Anterior cingulate cortex (tissue), 58 donors: ENCODE data around the gene EPHA6.
"Not testable (repeated sequence)": the region's sequence is repeated elsewhere in the genome, so short reads cannot be mapped to it uniquely, and the experiment has no call there.

Source experiments
- DNase-seq, 58 donors: peaks; one replicate each; lab custom pipeline; 2025; lab: John Stamatoyannopoulos, UW

EPHA6 gene

DNA sequence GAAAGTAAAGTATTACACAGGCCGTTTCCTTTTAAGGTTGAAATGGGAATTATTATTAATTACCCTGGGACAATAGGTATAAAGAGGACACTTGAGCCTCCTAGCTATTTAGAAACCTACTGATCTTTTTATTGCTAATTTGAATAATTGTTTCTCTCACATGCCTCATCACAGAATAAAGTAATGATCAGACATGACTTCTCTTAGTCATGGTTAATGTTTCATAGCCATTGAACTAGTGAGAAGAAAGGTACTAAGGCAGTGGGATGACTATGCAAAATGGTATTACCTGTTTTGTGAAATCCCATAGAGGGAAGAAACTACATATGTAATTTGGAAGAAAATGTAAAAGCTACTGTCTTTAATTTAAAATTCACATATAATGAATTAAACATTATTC lies 85.6 kb downstream of the EPHA6 start:
- no peak for DNase-seq

DNA sequence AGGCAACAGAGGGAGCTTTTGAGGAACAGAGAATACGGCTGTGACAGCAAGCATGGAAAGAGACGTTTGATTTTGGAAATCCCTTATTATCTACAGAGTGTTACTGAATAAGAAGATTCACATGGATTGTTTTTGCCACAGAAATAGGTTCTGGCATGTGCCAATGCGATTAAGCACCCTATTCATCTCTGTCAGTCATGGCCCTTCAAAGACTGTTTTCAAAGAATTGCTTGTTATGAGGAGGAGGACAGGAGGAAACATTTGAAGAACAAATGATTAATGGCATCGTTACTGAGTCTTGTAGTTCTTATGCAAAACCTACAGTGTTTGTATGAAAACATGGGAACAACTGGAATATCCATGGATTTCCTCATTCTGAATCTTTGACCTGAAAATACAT lies 86.2 kb downstream of the EPHA6 start:
- DNase-seq: no peak

DNA sequence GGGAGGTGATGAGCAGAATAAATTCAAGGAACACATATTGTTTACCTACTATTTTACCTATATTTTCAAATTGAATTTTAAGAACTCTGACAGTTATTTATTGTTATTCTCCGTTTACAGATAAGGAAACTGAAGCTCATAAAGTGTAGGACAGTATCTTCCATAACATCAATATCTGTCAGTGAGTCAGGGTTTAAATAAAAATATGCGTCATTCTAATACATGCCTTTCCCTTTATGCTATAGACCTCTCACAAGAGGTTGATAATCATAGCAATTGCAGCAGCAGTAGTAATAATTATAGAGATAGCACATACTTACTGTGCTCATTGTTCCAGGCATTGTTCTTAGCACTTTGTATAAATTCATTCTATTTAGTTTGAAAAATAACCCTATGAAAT lies 101.1 kb downstream of the EPHA6 start:
- no peak for DNase-seq

- DNase-seq: no peak
Observed at GRCh38 chr3:96931119-96931862, 116.9 kb downstream of the EPHA6 start.

- not testable (repeated sequence) for DNase-seq
Observed at GRCh38 chr3:96942131-96942530, 127.7 kb downstream of the EPHA6 start.

DNA sequence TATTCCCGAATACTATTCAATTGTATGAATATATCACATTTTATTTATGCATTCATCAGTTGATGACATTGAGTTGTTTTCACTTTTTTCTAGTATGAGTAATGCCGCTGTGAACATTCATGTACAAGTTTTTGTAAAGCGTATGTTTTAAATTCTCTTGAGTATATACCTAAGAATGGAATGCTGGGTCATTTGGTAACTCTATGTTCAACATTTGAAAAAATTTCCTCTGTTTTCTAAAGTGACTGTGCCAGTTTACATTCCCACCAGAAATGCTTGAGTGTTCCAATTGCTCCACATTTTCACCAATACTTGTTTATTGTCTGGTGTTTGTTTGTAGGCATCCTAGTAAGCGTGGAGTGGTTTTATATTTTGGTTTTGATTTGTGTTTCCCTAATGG lies 144.5 kb downstream of the EPHA6 start:
- no peak for DNase-seq

- DNase-seq: no peak
Observed at GRCh38 chr3:96959474-96959873, 145.1 kb downstream of the EPHA6 start.

- peak in 8 of 58 donors; percentile 1 to 43 (median 7) for DNase-seq
Observed at GRCh38 chr3:96959901-96960641, 145.7 kb downstream of the EPHA6 start.

- no peak for DNase-seq
Observed at GRCh38 chr3:96960661-96961330, 146.4 kb downstream of the EPHA6 start.

DNA sequence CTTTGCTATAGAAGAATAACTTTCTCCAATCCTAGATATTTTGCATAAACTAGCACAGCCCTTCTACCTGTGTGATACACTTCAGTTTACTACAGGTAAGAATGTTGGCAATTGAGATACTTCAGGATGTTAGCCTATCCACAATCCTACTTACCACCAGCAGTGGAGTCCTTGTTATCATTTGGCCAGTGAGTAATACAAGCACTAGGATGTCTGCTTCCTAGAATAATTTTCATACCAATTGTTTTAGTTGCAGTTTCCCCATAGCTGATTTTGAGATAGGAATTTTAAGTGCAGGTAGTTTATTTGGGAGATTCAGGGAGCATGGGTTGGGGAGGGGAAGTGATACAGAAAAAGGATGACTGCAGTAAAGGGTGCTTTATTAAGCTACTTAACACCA lies 147.2 kb downstream of the EPHA6 start:
- no peak for DNase-seq

DNA sequence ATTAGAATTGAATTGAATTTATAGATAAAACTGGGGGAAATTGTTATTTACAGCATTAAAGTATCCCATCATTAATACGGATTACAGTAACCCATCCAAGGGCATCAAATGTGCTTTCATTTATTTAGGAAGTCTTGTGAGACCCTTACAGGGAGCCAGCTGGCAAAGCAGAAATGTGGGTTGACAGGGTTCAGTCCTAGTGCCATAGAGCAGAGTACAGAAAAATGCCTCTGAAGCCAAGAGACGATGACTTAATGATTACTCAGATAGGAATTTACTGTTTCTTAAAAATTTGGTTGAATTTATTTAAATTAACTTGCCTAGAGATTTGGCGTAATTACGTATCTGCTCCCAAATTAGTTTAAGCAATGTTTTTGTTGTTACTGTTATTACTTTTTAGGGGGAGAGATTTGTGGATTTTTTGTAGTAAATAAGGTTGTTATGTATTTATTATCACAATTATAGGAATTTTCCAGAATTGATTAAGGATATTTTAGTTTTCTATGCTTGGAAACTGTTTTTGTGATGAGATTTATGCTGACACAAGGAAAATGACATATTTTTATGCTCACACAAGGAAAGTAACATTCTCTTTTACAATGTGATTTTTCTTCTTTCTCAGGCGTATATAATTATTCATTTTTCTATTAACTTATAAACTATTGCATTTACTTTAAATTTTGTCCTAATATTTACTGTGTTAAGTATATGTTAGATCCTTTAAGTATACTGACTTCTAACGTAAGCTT lies 152.0 kb downstream of the EPHA6 start:
- no peak for DNase-seq

GRCh38 chr3:96970211-96970610 lies 155.8 kb downstream of the EPHA6 start:
- no peak for DNase-seq

- no peak for DNase-seq
Observed at GRCh38 chr3:96977671-96978070, 163.3 kb downstream of the EPHA6 start.

GRCh38 chr3:96983716-96984115 lies 169.3 kb downstream of the EPHA6 start:
- not testable (repeated sequence) for DNase-seq

- DNase-seq: no peak
Observed at GRCh38 chr3:96986241-96986640, 171.8 kb downstream of the EPHA6 start.

GRCh38 chr3:96991231-96991630 lies 176.8 kb downstream of the EPHA6 start:
- DNase-seq: no peak

- no peak for DNase-seq
Observed at GRCh38 chr3:96991800-96992365, 177.5 kb downstream of the EPHA6 start.

DNA sequence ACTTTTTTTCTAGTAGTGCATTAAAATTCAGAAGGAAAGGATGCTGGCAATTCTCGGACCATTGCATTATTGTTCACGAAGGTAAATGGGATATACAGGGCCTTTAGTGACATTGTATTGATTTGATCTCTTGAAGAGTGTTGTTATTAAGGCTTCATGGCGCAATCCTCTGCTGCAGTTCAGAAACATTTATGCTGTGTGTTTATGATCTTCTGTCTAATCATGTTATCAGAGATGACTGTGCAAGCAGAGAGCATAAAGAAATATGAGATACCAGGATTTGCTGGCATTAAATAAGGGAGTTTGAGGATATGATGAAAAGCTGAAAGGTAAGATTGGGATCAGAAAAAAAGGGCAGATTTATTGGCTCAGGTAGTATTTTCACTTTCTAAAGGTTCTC lies 180.6 kb downstream of the EPHA6 start:
- DNase-seq: no peak

DNA sequence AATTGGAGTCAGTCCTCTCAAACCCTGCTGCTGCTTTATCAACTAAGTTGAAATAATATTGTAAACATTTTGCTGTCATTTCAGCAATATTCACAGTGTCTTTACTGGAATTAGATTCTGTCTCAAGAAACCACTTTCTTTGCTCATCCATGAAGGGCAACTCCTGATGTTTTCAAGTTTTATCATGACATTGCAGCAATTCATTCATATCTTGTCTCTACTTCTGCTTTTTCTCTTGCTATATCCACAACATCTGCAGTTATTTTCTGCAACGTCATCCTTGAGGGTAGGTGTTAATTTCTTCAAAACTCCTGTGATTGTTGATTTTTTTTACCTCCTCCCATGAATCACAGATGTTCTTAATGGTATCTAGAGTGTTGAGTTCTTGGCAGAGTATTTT lies 181.6 kb downstream of the EPHA6 start:
- no peak for DNase-seq

DNA sequence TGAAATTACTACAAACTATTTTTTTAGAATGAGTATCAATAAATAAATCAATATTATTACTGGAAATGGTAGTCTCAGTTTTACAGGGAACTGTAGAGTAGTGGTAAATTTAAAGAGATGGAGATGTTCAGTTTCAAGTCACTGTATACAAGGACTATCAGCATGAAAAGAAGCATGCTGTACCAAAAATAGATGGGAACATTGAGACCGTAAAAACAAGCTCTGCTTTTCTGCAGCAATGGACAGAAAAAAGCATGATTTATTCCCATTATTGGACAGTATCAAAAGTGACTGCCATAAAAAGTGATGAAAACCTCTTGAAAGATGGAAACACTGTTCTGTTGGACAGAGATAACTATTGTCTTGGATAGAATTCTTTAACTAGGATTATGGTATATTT lies 187.2 kb downstream of the EPHA6 start:
- peak in 1 of 58 donors; percentile 1 for DNase-seq
